Stimulated activated naive CD8-positive, alpha-beta T cell treated with anti-CD3 and anti-CD28 coated beads, Interleukin-15, Interleukin-2, amounts not matched to agents 100 ng/mL and 50 ng/mL, for 24 hours (primary cell): ENCODE measurements around the gene EXOSC7.
"Not testable (repeated sequence)": the region's sequence is repeated elsewhere in the genome, so short reads cannot be mapped to it uniquely, and the experiment has no call there.

ENCODE experiments used
- H3K27ac Mint-ChIP-seq: one replicate; pipeline ENCODE4 v1.8.0; 2021; ENCODE audit warnings: mild to moderate bottlenecking, mixed read lengths
- H3K27me3 Mint-ChIP-seq: one replicate; pipeline ENCODE4 v1.8.0; 2021; ENCODE audit warnings: mixed read lengths
- H3K36me3 Mint-ChIP-seq: one replicate; pipeline ENCODE4 v1.8.0; 2021; ENCODE audit warnings: low read depth, mixed read lengths
- H3K4me1 Mint-ChIP-seq: one replicate; pipeline ENCODE4 v1.8.0; 2021; ENCODE audit warnings: low read depth, mixed read lengths
- H3K4me3 Mint-ChIP-seq: one replicate; pipeline ENCODE4 v1.8.0; 2021; ENCODE audit warnings: mild to moderate bottlenecking, mixed read lengths
- H3K9me3 Mint-ChIP-seq: one replicate; pipeline ENCODE4 v1.8.0; 2021; ENCODE audit warnings: mixed read lengths

Gene EXOSC7

DNA sequence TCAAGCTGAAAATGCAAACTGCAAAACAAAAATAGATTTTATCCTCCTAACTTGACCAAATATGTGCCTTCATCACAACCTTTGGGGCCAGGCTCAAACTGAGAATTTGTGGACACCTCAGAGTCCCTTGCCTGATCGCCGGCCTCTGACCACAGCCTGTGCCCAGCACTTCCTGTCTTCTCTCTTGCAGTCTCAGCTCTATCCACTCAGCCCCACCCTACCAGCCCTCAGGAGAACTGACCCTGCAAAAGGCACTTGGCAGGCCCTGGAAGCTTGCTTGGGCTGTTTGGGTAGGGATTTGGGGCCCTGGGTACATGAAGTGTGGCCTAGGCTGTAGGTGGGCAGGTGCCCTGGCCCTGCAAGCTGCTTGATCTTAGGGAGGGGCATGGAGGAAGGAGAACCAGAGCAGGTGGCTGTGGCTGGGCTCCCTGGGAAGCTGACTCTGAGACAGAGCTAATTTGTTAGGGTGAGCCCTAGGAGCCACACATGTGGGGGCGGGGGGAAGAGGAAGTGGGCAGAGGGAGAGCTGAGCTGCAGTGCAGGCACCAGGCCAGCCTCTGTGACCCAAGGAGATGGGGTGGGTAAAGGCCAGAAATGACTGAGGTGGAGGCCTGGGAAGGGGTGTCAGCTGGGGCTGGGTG, 58.7 kb downstream of the EXOSC7 start:
- peaks cover 24% of the 10 kb centered on the region for H3K27me3 Mint-ChIP-seq
- peaks cover 28% of the 10 kb centered on the region for H3K4me1 Mint-ChIP-seq
- no peak overlapping the region for H3K27ac Mint-ChIP-seq
- H3K9me3 Mint-ChIP-seq: no peaks in the 10 kb centered on the region
- no peaks in the 10 kb centered on the region for H3K36me3 Mint-ChIP-seq
- H3K4me3 Mint-ChIP-seq: no peak overlapping the region

DNA sequence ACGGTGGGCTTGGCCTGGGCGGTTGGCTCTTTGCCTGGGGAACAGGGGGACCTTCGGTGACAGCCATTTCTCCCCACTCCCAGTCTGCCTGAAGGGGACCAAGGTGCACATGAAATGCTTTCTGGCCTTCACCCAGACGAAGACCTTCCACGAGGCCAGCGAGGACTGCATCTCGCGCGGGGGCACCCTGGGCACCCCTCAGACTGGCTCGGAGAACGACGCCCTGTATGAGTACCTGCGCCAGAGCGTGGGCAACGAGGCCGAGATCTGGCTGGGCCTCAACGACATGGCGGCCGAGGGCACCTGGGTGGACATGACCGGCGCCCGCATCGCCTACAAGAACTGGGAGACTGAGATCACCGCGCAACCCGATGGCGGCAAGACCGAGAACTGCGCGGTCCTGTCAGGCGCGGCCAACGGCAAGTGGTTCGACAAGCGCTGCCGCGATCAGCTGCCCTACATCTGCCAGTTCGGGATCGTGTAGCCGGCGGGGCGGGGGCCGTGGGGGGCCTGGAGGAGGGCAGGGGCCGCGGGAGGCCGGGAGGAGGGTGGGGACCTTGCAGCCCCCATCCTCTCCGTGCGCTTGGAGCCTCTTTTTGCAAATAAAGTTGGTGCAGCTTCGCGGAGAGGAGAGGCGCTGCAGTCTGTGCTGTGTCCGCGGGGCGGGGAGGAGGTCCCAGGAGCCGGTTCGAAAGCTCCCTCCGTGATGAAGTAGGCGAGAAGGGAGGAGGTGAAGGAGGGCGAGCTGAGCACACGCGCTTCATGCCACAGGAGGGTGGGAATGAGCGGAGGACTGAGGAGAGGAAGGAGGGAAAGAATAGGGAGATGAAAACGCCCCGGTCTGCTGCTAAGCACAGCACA, 59.6 kb downstream of the EXOSC7 start:
- Mint-ChIP-seq H3K4me1 (peaks cover 35% of the 10 kb centered on the region), H3K36me3 (no peaks in the 10 kb centered on the region), H3K27ac (no peak overlapping the region), H3K4me3 (peak overlapping the region; percentile 65), H3K9me3 (no peaks in the 10 kb centered on the region), H3K27me3 (peaks cover 24% of the 10 kb centered on the region)

DNA sequence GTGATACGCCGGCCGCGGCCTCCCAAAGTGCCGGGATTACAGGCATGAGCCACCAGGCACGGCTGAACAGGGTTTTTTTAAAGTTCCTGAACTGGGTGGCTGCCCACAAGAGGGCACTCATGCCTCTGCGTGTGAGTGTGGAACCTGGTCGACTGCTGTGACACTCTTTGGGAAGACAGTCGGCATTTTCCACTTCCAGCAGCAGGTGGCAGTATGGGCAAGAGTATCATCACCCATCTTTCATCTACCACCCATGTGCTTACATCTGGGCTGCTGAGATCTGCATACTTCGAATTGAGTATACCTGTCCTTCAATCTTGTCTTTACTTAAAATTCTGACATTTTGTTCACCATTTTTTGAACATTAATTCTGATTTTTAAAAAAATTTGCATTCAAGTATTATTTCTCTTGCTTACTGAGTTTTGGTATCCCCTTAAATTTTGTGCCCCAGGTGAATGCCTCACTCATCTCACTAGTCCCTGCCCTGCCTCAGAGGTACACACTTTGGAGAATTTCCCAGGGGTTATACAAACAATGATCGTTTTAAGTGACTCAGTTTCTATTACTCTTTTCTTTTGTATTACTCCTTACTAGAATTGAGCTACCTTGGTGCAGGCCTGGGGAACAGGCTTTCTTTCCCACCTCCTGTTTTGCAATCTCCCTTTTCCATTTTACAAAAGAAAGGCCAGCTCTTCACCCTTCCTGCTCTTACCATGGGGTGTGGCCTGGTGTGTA, 61.8 kb downstream of the EXOSC7 start:
- H3K4me1 Mint-ChIP-seq: peaks cover 52% of the 10 kb centered on the region
- H3K27ac Mint-ChIP-seq: no peak overlapping the region
- no peaks in the 10 kb centered on the region for H3K36me3 Mint-ChIP-seq
- no peak overlapping the region for H3K4me3 Mint-ChIP-seq
- peaks cover 21% of the 10 kb centered on the region for H3K27me3 Mint-ChIP-seq
- H3K9me3 Mint-ChIP-seq: no peaks in the 10 kb centered on the region

- Mint-ChIP-seq H3K27ac (no peak overlapping the region), H3K36me3 (no peaks in the 10 kb centered on the region)
These were observed 65.6 kb downstream of the EXOSC7 start for GRCh38 chr3:45041666-45042065.

DNA sequence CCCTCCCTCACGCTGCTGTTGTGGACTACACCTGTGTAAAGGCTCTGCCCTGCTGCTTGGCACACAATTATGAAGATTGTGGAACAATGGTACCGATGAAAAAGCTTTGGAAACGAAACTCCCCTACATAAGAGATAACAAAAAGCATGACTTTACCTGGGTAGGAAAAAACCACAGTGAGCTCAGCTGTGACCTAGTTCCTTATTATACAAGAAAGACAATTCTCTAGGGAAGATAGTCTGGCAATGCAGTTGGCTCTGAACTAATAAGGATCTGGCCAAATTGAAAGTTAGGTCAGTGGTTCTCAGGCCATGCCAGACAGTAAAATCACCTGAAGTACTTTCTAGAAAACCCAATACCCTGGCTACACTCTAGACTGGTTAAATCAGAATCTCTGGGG, 66.1 kb downstream of the EXOSC7 start:
- Mint-ChIP-seq H3K9me3 (no peaks in the 10 kb centered on the region), H3K27me3 (peaks cover 10% of the 10 kb centered on the region), H3K36me3 (no peaks in the 10 kb centered on the region), H3K27ac (no peak overlapping the region), H3K4me3 (no peak overlapping the region), H3K4me1 (peaks cover 24% of the 10 kb centered on the region)

More at GRCh38 chr3:45041666-45042065, 65.6 kb downstream of the EXOSC7 start:
- no peaks in the 10 kb centered on the region for H3K9me3 Mint-ChIP-seq
- H3K27me3 Mint-ChIP-seq: peaks cover 14% of the 10 kb centered on the region
- no peak overlapping the region for H3K4me3 Mint-ChIP-seq
- peaks cover 29% of the 10 kb centered on the region for H3K4me1 Mint-ChIP-seq

- Mint-ChIP-seq H3K27ac (no peak overlapping the region), H3K9me3 (no peaks in the 10 kb centered on the region), H3K4me1 (peaks cover 24% of the 10 kb centered on the region), H3K36me3 (no peaks in the 10 kb centered on the region), H3K27me3 (peaks cover 12% of the 10 kb centered on the region), H3K4me3 (no peak overlapping the region)
These were observed 67.8 kb downstream of the EXOSC7 start for GRCh38 chr3:45043728-45044299.

DNA sequence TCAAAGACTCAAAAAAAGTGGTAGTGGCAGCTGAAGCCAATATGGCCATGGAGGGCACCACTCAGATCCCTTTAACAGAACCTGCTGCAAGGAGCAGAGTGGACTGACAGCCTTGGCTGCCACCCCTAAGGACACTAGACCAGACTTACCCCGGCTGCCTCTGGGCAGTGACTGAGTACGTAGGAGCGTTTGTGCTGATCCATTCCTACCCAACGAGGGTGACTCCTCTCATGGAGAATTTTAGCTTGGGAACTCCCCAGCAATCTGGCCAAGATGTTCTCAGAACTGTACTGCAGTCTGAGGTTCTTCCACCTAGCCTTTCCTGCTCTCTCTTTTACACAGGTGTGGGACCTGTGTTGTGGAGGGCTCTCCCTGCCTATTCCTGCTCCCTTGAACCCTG, 72.2 kb downstream of the EXOSC7 start:
- no peaks in the 10 kb centered on the region for H3K36me3 Mint-ChIP-seq
- H3K27me3 Mint-ChIP-seq: peaks cover 21% of the 10 kb centered on the region
- H3K27ac Mint-ChIP-seq: no peak overlapping the region
- H3K9me3 Mint-ChIP-seq: no peaks in the 10 kb centered on the region
- H3K4me1 Mint-ChIP-seq: no peaks in the 10 kb centered on the region
- no peak overlapping the region for H3K4me3 Mint-ChIP-seq

DNA sequence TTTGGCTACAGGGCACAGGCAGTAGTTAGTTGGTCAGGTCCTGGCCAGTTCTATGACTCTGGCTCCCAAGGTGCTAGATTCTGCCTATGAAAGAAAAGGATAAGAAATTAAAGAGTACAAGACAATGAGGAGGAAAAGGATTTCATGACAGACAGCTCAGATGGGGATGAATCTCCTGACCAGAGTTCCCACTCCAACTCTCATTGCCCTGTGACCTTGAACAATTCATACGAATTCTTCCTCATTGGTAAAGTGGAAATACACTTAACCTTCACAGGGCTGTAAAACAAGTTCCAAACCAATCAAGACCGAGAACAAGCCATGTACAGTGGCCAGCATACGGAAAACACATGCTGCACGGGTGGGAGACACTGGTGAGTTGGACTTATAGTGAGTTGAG, 73.8 kb downstream of the EXOSC7 start:
- Mint-ChIP-seq H3K9me3 (no peaks in the 10 kb centered on the region), H3K27ac (no peak overlapping the region), H3K36me3 (no peaks in the 10 kb centered on the region), H3K4me1 (peaks cover 14% of the 10 kb centered on the region), H3K27me3 (peaks cover 25% of the 10 kb centered on the region), H3K4me3 (no peak overlapping the region)

GRCh38 chr3:45051685-45052084, 75.6 kb downstream of the EXOSC7 start:
- Mint-ChIP-seq H3K9me3 (no peaks in the 10 kb centered on the region), H3K27ac (no peak overlapping the region), H3K4me1 (peaks cover 21% of the 10 kb centered on the region), H3K36me3 (no peaks in the 10 kb centered on the region), H3K4me3 (no peak overlapping the region), H3K27me3 (peaks cover 24% of the 10 kb centered on the region)

GRCh38 chr3:45053805-45054195, 77.8 kb downstream of the EXOSC7 start:
- not testable (repeated sequence) for H3K9me3 Mint-ChIP-seq, H3K36me3 Mint-ChIP-seq, H3K27ac Mint-ChIP-seq, H3K4me3 Mint-ChIP-seq
- H3K27me3 Mint-ChIP-seq: peaks cover 23% of the 10 kb centered on the region
- peaks cover 32% of the 10 kb centered on the region for H3K4me1 Mint-ChIP-seq

GRCh38 chr3:45054196-45054857, 78.3 kb downstream of the EXOSC7 start:
- H3K9me3 Mint-ChIP-seq: no peaks in the 10 kb centered on the region
- peaks cover 32% of the 10 kb centered on the region for H3K4me1 Mint-ChIP-seq
- H3K4me3 Mint-ChIP-seq: no peak overlapping the region
- no peaks in the 10 kb centered on the region for H3K36me3 Mint-ChIP-seq
- peaks cover 24% of the 10 kb centered on the region for H3K27me3 Mint-ChIP-seq
- H3K27ac Mint-ChIP-seq: no peak overlapping the region

DNA sequence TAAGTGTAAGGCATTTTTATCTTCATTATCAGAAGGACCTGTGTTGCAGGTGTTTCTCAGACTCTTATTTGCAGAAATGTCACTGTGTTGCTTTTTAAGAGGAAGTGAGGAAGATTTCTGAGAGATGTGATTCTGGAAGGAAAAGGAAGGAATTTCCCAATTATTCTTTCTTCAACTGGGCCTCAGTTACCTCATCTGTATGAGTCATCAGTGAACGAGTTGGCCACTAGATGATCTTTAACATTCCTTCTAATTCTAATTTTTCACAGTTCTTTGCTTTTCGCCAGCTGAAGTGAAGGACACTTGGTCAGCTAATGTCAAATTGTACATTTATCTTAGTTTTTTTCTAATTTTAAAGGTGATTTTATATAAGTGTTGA, 79.0 kb downstream of the EXOSC7 start:
- Mint-ChIP-seq H3K4me3 (no peak overlapping the region), H3K9me3 (no peaks in the 10 kb centered on the region), H3K27me3 (peaks cover 17% of the 10 kb centered on the region), H3K27ac (no peak overlapping the region), H3K4me1 (peaks cover 32% of the 10 kb centered on the region), H3K36me3 (no peaks in the 10 kb centered on the region)

DNA sequence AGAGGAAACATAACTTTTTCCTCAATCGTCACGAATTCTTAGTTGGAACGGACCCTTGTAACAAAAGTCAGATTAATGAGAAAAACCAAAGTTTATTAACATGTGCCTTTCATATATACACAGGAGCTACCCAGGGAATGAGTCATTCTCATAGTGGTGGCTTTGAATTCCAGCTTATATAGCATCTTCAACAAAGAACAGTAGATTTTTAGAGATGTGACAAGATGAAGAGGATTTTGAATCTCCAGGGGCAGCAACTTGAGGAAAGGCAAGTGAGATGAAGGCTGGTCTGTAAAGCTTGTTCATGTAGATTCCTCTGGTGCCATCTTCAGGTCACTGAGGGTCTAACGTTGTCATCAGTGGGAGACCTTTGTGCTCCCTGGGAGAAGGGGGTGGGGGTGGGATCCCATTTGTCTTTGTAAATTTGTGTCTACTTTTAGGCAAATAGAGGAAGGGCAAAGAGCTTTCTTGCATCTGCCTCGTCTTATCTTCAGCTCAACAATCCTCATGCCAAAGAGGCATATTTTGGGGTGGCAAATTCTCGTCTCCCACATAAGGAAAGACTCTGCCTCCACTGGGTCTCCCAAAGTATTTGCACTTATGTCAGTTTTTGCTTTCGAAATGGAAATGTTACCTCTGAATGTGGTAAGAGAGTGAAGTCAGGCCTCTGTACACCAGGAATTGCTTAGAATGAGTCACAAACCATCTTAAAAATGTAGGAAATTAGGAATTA, 79.5 kb downstream of the EXOSC7 start:
- peaks cover 32% of the 10 kb centered on the region for H3K4me1 Mint-ChIP-seq
- H3K9me3 Mint-ChIP-seq: no peaks in the 10 kb centered on the region
- H3K4me3 Mint-ChIP-seq: no peak overlapping the region
- H3K27me3 Mint-ChIP-seq: peaks cover 15% of the 10 kb centered on the region
- no peaks in the 10 kb centered on the region for H3K36me3 Mint-ChIP-seq
- H3K27ac Mint-ChIP-seq: no peak overlapping the region
